B cell (primary cell): ENCODE measurements around the gene SLC35G2. TPM values are rescaled to one million over a fixed set of nuclear protein-coding genes. Genes with fewer than 3 reads are reported as not detected.

Experiments
- ATAC-seq: fragments of 200-7000 bp; cut with Tn5 transposase; one replicate; pipeline ENCODE4 v1.10.0; 2021; ENCODE audit warnings: low read depth, mild to moderate bottlenecking, moderate number of reproducible peaks, moderate library complexity
- CTCF ChIA-PET: fragments of 350-600 bp; sonication (Branson Sonifier 250); formaldehyde crosslinking; loops from one replicate; lab custom pipeline; 2021; ENCODE audit warnings: antibody characterized with exemption, inconsistent platforms; lab: Charles Lee
- POLR2A ChIA-PET: fragments of 350-600 bp; sonication (Branson Sonifier 250); formaldehyde crosslinking; loops from one replicate; lab custom pipeline; 2021; ENCODE audit warnings: antibody characterized with exemption; lab: Charles Lee
- DNase-seq: peaks from one replicate; pipeline ENCODE4 v3.0.0; 2013
- H2AFZ ChIP-seq: 2 replicates; pipeline ENCODE4 v1.6.1; 2012; ENCODE audit warnings: mild to moderate bottlenecking, low read depth, low read length; ENCODE audit not compliant: insufficient read depth, poor library complexity, severe bottlenecking
- H3K27ac ChIP-seq, 2 donors: 1 replicate in 1 of 2; 2 replicates in 1 of 2; pipeline ENCODE4 v1.5.1; 2012 to 2013; ENCODE audit warnings: low read length in 2 of 2, mild to moderate bottlenecking in 2 of 2, moderate library complexity in 1 of 2
- H3K27me3 ChIP-seq, 4 experiments: fragments of 200-600 bp in 1 of 4; sonication (generic) in 1 of 4; replicated peaks in 1 of 4; 1 replicate in 2 of 4; 2 replicates in 2 of 4; pipeline versions ENCODE4 v1.6.1 to v1.7.0; 2013 to 2016; ENCODE audit warnings: low read length in 3 of 4, mild to moderate bottlenecking in 2 of 4, mixed read lengths in 1 of 4, moderate library complexity in 1 of 4; ENCODE audit not compliant: insufficient read depth in 4 of 4, control insufficient read depth in 3 of 4; ENCODE audit errors: control extremely low read depth in 1 of 4
- H3K36me3 ChIP-seq, 2 experiments: replicated peaks in 1 of 2; 1 replicate in 1 of 2; 2 replicates in 1 of 2; pipeline versions ENCODE4 v1.6.1 to v1.7.1; 2013; ENCODE audit warnings: low read length in 1 of 2; ENCODE audit not compliant: insufficient read depth in 2 of 2, control insufficient read depth in 1 of 2; ENCODE audit errors: control extremely low read depth in 1 of 2, extremely low read depth in 1 of 2
- H3K4me1 ChIP-seq, 2 donors: fragments of 200-600 bp in 1 of 2; sonication (generic) in 1 of 2; 1 replicate in 1 of 2; 2 replicates in 1 of 2; pipeline versions ENCODE4 v1.5.1 to v1.6.1; 2013 to 2017; ENCODE audit warnings: low read length in 2 of 2; ENCODE audit not compliant: control insufficient read depth in 2 of 2, insufficient read depth in 2 of 2
- H3K4me2 ChIP-seq: replicated peaks from 2 replicates; pipeline ENCODE3; 2012; ENCODE audit warnings: mild to moderate bottlenecking, low read depth, low read length; ENCODE audit not compliant: poor library complexity, severe bottlenecking
- H3K4me3 ChIP-seq, 5 experiments: fragments of 200-600 bp in 1 of 5; sonication (generic) in 1 of 5; 1 replicate in 3 of 5; 2 replicates in 2 of 5; pipeline versions ENCODE4 v1.5.1 to v1.7.0; 2011 to 2016; ENCODE audit warnings: low read length in 4 of 5, mild to moderate bottlenecking in 4 of 5, low read depth in 2 of 5, control low read depth in 1 of 5, moderate library complexity in 1 of 5; ENCODE audit not compliant: insufficient read depth in 1 of 5; ENCODE audit errors: control extremely low read depth in 1 of 5, extremely low read depth in 1 of 5
- H3K79me2 ChIP-seq: fragments of 200-600 bp; sonication (generic); one replicate; pipeline ENCODE4 v1.6.0; 2016; ENCODE audit warnings: low read length; ENCODE audit not compliant: control insufficient read depth, insufficient read depth
- H3K9ac ChIP-seq: fragments of 200-600 bp; sonication (generic); 2 replicates; pipeline ENCODE4 v1.6.1; 2017; ENCODE audit warnings: mild to moderate bottlenecking, low read length, moderate library complexity
- H3K9me3 ChIP-seq, 3 donors: one replicate each; pipeline versions ENCODE4 v1.6.1 to v1.7.1; 2013; ENCODE audit warnings: low read length in 2 of 3; ENCODE audit not compliant: control insufficient read depth in 2 of 3, insufficient read depth in 1 of 3; ENCODE audit errors: control extremely low read depth in 1 of 3
- H4K20me1 ChIP-seq: 2 replicates; pipeline ENCODE4 v1.6.0; 2012; ENCODE audit warnings: mild to moderate bottlenecking, low read length; ENCODE audit not compliant: insufficient read depth, control insufficient read depth, poor library complexity, severe bottlenecking
- H3K27ac Mint-ChIP-seq: one replicate; pipeline ENCODE4 v1.8.0; 2021; ENCODE audit warnings: mixed read lengths
- H3K27me3 Mint-ChIP-seq: one replicate; pipeline ENCODE4 v1.8.0; 2021; ENCODE audit warnings: mixed read lengths
- H3K4me1 Mint-ChIP-seq: one replicate; pipeline ENCODE4 v1.8.0; 2021; ENCODE audit warnings: mixed read lengths
- H3K4me3 Mint-ChIP-seq: one replicate; pipeline ENCODE4 v1.8.0; 2021; ENCODE audit warnings: mixed read lengths
- H3K9me3 Mint-ChIP-seq: one replicate; pipeline ENCODE4 v1.8.0; 2022; ENCODE audit warnings: mixed read lengths; ENCODE audit not compliant: insufficient read depth
- EZH2 ChIP-seq: IDR thresholded peaks from 2 replicates; pipeline ENCODE4 v1.6.1; 2012; ENCODE audit warnings: borderline replicate concordance, low read depth, mild to moderate bottlenecking, moderate library complexity, low read length; ENCODE audit not compliant: insufficient read depth, poor library complexity, severe bottlenecking
- WGBS: methylation state at CpG from one replicate; pipeline ENCODE4 v1.1.5; 2013; ENCODE audit warnings: missing lambda C conversion rate; ENCODE audit not compliant: insufficient coverage; 5-methylcytosine and 5-hydroxymethylcytosine counted together
- intact Hi-C: fragments of 100-400 bp; cut with micrococcal nuclease; formaldehyde crosslinking; loops from one replicate; pipeline ENCODE4 v1.10.0; 2022
- polyA plus RNA-seq: library from polyadenylated mRNA; depleted of rRNA; stranded (reverse); fragments of >200 nt; gene quantifications from 2 replicates; pipeline ENCODE4 v1.2.3, GENCODE V29; 2012
- total RNA-seq, 2 donors: library from RNA; stranded (reverse); fragments of 120-200 nt in 1 of 2; gene quantifications; 1 replicate in 1 of 2; 2 replicates in 1 of 2; pipeline versions ENCODE4 v1.2.3 to v1.2.4, GENCODE V29; 2013 to 2022
- TF ChIP-seq, protein P1 (sequence below): fragments of 200-600 bp; IDR thresholded peaks from one replicate; pipeline ENCODE4 v1.8.0; 2022; ENCODE audit warnings: antibody characterized with exemption, mild to moderate bottlenecking

Gene SLC35G2
- total and polyA plus RNA-seq, 2 donors (not counting 1 experiment from before 2014, with no cell fraction given), result 0.07 to 9.4 TPM

DNA sequence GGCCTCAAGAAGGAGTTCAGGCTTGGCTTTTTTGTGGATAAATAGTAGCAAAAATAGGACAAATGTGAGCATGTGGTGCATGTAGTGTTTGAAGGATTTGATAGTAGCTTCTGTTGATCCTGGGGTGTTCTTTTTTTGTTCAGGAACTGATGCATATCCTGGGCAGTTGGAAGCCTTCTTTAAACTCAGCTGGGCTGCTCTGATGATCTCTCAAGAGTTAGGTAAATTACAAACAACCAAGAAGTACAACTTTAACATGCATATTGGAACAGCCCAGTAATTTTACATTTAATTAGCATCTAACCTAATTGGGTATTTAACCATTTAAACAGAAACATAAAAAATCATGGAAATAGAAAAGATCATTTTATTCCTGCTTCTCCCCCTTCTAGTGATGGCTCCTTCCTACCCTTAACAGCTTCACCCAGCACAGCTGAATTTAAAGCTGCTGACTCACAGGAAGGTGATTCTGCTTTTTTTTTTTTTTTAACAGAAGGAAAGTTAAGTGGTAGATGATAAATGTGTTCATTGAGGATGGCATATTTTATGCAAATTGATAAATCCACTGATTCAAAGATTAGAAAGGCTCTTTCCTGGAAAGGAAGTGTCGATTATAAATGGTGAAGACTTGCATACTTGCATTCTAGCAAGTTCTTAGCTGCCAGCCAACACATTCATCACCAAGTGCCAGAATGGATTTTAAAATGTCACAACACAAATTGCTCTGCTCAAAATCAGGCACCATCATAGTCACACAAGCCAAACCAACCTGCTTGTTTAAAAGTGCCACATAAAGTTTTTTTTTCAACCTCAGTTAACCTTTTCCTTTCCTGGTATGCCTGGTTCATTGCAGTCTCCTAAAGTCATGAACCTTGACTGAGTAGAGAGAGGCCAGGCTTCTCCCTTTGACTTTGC lies 20.0 kb downstream of the SLC35G2 start:
- Mint-ChIP-seq H3K9me3 (no peaks in the 10 kb centered on the region), H3K4me1 (no peaks in the 10 kb centered on the region), H3K27ac (no peak overlapping the region), H3K27me3 (no peaks in the 10 kb centered on the region), H3K4me3 (no peak overlapping the region)
- ChIA-PET POLR2A (no interaction called here), CTCF (interaction anchor here (0.6 to 1.0 kb wide), 3 partner anchors 11 to 584 kb away, joined by 3 to 4 read pairs (median 3); no protein-coding TSS in a partner anchor)
- Histone ChIP-seq H3K4me3 (no peak overlapping the region), H3K36me3 (peaks cover 1 to 5% of the 10 kb centered on the region in 2 experiments), H3K4me1 (no peaks in the 10 kb centered on the region), H3K9ac (no peak overlapping the region), H3K79me2 (no peaks in the 10 kb centered on the region), H2AFZ (no peak overlapping the region), H3K27me3 (no peaks in the 10 kb centered on the region), H3K4me2 (no peak overlapping the region), H3K9me3 (no peaks in the 10 kb centered on the region), H4K20me1 (no peaks in the 10 kb centered on the region), H3K27ac (no peak overlapping the region)
- TF ChIP-seq, protein P1, sequence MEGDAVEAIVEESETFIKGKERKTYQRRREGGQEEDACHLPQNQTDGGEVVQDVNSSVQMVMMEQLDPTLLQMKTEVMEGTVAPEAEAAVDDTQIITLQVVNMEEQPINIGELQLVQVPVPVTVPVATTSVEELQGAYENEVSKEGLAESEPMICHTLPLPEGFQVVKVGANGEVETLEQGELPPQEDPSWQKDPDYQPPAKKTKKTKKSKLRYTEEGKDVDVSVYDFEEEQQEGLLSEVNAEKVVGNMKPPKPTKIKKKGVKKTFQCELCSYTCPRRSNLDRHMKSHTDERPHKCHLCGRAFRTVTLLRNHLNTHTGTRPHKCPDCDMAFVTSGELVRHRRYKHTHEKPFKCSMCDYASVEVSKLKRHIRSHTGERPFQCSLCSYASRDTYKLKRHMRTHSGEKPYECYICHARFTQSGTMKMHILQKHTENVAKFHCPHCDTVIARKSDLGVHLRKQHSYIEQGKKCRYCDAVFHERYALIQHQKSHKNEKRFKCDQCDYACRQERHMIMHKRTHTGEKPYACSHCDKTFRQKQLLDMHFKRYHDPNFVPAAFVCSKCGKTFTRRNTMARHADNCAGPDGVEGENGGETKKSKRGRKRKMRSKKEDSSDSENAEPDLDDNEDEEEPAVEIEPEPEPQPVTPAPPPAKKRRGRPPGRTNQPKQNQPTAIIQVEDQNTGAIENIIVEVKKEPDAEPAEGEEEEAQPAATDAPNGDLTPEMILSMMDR, result no peak
- ATAC-seq (no peak), DNase-seq (no peak)
- intact Hi-C loops, result no loop called here
- no CpG with 5 or more reads among the region's 1 CpG for WGBS

DNA sequence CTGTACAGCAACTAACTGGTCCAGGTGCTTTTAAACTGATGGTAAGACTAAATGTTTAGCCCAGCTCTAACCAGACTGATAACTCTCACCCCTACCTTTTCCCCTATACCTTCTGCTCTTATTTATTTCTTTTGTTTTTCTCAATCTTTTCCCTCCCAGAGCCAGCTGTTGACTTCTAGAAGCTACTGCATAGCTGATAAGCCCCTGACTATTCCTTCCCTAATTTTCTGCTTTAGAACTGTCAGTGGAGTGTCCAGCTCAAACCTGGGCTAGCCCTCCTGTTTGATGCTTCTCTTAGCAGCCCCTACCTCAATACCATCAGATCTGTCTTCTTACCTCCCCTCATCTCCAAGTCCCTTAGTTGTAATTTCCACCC lies 20.6 kb downstream of the SLC35G2 start:
- ATAC-seq (no peak), DNase-seq (no peak)
- TF ChIP-seq, protein P1, result no peak
- TF ChIP-seq EZH2, result no peak
- intact Hi-C loops, result no loop called here
- ChIA-PET CTCF (interaction anchor here (0.8 to 1.0 kb wide), 2 partner anchors 10 to 174 kb away, joined by 3 read pairs; no protein-coding TSS in a partner anchor), POLR2A (no interaction called here)
- Histone ChIP-seq H3K79me2 (no peaks in the 10 kb centered on the region), H3K27me3 (no peaks in the 10 kb centered on the region), H3K4me1 (no peaks in the 10 kb centered on the region), H2AFZ (no peak overlapping the region), H3K4me2 (no peak overlapping the region), H3K9ac (no peak overlapping the region), H3K27ac (no peak overlapping the region), H4K20me1 (no peaks in the 10 kb centered on the region), H3K36me3 (peaks cover 1 to 5% of the 10 kb centered on the region in 2 experiments), H3K4me3 (no peak overlapping the region), H3K9me3 (no peaks in the 10 kb centered on the region)
- Mint-ChIP-seq H3K27me3 (no peaks in the 10 kb centered on the region), H3K9me3 (no peaks in the 10 kb centered on the region), H3K4me3 (no peak overlapping the region), H3K4me1 (no peaks in the 10 kb centered on the region), H3K27ac (no peak overlapping the region)
